Measurements from ENCODE around the gene ABHD4.
"Not testable (repeated sequence)": the region's sequence is repeated elsewhere in the genome, so short reads cannot be mapped to it uniquely, and the experiment has no call there.

ABHD4 gene

DNA sequence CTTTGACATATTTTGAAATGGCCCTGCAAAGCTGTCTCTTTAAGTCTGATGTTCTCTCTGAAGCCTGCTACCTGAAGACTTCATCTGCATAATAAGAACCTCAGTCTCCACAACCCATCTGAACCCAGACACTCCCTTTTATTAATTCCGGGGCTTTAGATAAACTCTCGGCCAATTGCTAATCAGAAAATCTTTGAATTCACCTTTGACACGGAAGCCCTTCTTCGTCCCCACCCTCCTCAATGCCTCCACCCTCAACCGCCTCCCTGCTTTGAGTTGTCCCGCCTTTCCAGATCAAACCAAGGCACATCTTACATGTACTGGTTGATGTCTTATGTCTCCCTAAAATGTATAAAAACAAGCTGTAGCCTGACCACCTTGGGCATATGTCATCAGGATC, 28.5 kb downstream of the ABHD4 start:
- TF ChIP-seq, protein P1, sequence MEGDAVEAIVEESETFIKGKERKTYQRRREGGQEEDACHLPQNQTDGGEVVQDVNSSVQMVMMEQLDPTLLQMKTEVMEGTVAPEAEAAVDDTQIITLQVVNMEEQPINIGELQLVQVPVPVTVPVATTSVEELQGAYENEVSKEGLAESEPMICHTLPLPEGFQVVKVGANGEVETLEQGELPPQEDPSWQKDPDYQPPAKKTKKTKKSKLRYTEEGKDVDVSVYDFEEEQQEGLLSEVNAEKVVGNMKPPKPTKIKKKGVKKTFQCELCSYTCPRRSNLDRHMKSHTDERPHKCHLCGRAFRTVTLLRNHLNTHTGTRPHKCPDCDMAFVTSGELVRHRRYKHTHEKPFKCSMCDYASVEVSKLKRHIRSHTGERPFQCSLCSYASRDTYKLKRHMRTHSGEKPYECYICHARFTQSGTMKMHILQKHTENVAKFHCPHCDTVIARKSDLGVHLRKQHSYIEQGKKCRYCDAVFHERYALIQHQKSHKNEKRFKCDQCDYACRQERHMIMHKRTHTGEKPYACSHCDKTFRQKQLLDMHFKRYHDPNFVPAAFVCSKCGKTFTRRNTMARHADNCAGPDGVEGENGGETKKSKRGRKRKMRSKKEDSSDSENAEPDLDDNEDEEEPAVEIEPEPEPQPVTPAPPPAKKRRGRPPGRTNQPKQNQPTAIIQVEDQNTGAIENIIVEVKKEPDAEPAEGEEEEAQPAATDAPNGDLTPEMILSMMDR (IDR thresholded peaks at IDR 0.05; ENCODE audit: low read depth, low read length, missing control alignments): no peak
- no peak overlapping the region for H3K4me3 ChIP-seq (replicated peaks; ENCODE audit: low read depth, low read length)
- DNase-seq (ENCODE audit: extremely low read depth, low read depth): no peak

DNA sequence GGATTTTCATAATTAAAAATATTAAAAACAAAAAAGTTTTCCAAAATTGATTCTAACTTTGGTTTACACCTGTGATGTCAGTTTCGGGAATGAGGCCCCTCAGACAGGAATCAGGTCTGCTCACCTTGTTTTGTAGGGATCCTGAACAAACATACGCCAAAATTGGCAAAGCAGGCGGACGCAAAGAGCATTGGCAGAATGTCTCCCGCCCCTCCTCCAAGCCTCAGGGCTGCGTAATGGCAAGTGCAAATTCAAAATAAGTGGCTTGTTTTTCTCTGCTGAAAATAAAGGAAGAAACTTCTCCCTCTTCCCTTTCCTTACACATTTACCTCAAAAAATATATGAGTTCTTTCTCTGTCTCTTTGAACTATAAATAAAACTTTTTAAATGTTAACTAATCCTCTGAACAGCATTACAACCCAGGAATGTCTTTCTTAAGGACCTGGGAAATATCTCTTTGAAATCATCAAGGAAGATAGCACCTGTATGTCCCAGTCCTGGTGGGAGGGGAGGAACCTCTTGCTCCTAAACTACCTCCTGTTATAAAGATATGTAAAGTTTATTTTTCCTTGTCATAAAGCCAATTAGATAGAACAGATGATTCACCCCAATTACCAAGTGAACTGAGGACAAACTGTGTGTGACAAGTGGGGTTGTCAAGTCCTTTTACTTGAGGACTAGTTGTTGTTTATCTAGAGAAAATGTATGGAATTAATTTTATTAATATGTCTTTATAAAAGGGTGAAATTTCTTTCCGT, 29.6 kb downstream of the ABHD4 start:
- no peak overlapping the region for H3K4me3 ChIP-seq (replicated peaks; ENCODE audit: low read depth, low read length)
- TF ChIP-seq, protein P1 (IDR thresholded peaks at IDR 0.05; ENCODE audit: low read depth, low read length, missing control alignments): no peak

DNA sequence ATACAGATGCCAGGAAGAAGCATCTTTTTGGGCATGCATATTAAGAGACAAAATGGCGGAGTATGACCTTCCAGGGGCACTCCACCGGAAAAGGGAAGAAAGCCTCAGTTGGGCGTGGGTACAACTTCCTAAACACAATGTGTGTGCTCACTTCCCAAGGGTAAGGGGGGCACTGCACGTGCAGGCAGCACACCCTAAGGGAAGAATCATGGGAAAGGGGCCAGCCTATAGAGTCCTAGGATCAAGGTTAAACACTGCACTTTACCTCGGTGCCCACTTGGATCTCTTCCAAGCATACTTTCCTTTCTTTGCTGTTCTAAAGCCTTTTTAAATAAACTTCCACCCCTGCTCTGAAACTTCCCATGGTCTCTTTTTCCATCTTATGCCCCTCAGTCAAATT, 31.3 kb downstream of the ABHD4 start:
- DNase-seq (ENCODE audit: extremely low read depth, low read depth): no peak
- TF ChIP-seq, protein P1 (IDR thresholded peaks at IDR 0.05; ENCODE audit: low read depth, low read length, missing control alignments): no peak
- H3K4me3 ChIP-seq (replicated peaks; ENCODE audit: low read depth, low read length): no peak overlapping the region

More for the DNA sequence above, 29.6 kb downstream of the ABHD4 start:
- no peak for DNase-seq (ENCODE audit: extremely low read depth, low read depth)

DNA sequence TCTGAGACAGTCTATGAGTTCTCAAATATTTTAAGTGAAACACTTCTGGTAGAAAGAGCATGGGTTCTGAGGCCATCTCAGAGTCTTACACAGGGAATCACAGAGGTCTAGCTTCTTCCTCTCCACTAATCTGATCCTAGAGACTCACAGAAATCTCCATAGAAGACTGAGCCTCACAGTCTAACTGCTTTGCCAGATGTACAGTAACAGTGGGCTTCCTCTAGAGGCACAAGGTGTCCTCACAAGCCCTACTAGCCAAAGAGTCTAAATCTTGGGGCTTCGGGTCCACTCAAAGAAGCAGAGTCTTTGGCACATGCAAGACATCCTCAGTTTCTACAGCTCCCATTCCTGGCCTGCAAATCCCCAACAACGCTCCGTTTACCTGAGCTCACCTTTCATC, 32.0 kb downstream of the ABHD4 start:
- no peak for DNase-seq (ENCODE audit: extremely low read depth, low read depth)
- H3K4me3 ChIP-seq (replicated peaks; ENCODE audit: low read depth, low read length): no peak overlapping the region
- TF ChIP-seq, protein P1 (IDR thresholded peaks at IDR 0.05; ENCODE audit: low read depth, low read length, missing control alignments): no peak

GRCh38 chr14:22630486-22630885, 32.4 kb downstream of the ABHD4 start:
- H3K4me3 ChIP-seq (replicated peaks; ENCODE audit: low read depth, low read length): no peak overlapping the region
- TF ChIP-seq, protein P1 (IDR thresholded peaks at IDR 0.05; ENCODE audit: low read depth, low read length, missing control alignments): no peak
- no peak for DNase-seq (ENCODE audit: extremely low read depth, low read depth)

DNA sequence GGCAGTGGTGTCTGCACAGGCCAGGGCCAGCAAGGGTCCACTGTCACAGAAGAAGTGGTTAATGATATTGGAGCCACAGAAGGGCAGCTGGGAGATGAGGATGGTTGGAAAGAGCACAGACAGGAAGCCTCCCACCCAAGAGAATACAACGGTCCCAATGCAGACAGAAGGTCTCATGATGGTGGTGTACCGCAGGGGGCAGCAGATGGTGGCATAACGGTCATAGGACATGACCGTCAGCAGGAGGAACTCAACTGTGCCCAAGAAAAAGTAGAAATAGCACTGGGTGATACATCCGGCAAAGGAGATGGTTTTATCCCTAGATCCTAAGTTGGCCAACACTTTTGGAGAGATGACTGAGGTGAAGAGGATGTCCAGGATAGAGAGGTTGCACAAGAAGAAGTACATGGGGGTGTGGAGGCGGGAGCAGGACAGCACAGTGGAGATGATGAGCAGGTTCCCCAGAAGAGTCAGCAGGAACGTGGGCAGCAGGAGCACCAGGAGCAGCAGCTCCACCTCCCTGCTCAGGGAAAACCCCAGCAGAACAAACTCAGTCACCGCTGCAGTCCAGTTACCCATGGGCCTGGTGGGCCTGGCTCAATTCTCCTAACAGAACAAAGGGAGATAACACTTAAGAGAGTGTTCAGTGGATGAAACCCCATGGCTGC, 36.3 kb downstream of the ABHD4 start:
- no peak overlapping the region for H3K4me3 ChIP-seq (replicated peaks; ENCODE audit: low read depth, low read length)
- TF ChIP-seq, protein P1 (IDR thresholded peaks at IDR 0.05; ENCODE audit: low read depth, low read length, missing control alignments): no peak
- DNase-seq (ENCODE audit: extremely low read depth, low read depth): no peak

DNA sequence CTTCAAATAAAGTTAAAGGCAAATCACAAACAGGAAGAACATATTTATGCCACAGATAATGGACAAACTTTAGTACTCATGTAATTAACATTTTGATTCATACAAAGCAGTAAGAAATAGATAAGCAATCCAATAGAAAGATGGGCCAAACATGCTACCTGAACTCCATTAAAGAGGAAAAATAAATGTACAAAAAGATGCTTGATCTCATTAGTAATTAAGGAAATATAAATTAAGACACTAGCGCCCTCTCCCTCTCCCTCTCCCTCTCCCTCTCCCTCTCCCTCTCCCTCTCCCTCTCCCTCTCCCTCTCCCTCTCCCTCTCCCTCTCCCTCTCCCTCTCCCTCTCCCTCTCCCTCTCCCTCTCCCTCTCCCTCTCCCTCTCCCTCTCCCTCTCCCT, 37.9 kb downstream of the ABHD4 start:
- DNase-seq (ENCODE audit: extremely low read depth, low read depth): not testable (repeated sequence)

More for the DNA sequence above, 37.9 kb downstream of the ABHD4 start:
- not testable (repeated sequence) for H3K4me3 ChIP-seq (replicated peaks; ENCODE audit: low read depth, low read length)

All from HFF-Myc (cell line).